Measurements from ENCODE around the gene THAP4.

THAP4 gene

GRCh38 chr2:241636182-241637017 lies 558 bp downstream of the THAP4 start:
- no peak for DNase-seq

GRCh38 chr2:241635756-241636155 lies 1.2 kb downstream of the THAP4 start:
- DNase-seq: no peak

- DNase-seq: no peak
Observed at GRCh38 chr2:241633561-241633960, 3.4 kb downstream of the THAP4 start.

GRCh38 chr2:241632478-241633325 lies 4.3 kb downstream of the THAP4 start:
- no peak for DNase-seq

- no peak for DNase-seq
Observed at GRCh38 chr2:241629762-241630435, 7.1 kb downstream of the THAP4 start.

GRCh38 chr2:241627675-241628074 lies 9.3 kb downstream of the THAP4 start:
- DNase-seq: no peak

- no peak for DNase-seq
Observed at GRCh38 chr2:241620419-241620769, 16.6 kb downstream of the THAP4 start.

GRCh38 chr2:241619597-241620418 lies 17.1 kb downstream of the THAP4 start:
- DNase-seq: no peak

GRCh38 chr2:241618829-241619228 lies 18.1 kb downstream of the THAP4 start:
- no peak for DNase-seq

GRCh38 chr2:241618296-241618805 lies 18.6 kb downstream of the THAP4 start:
- no peak for DNase-seq

- no peak for DNase-seq
Observed at GRCh38 chr2:241617431-241618154, 19.4 kb downstream of the THAP4 start.

GRCh38 chr2:241616168-241617125 lies 20.5 kb downstream of the THAP4 start:
- DNase-seq: no peak

- no peak for DNase-seq
Observed at GRCh38 chr2:241615522-241616052, 21.4 kb downstream of the THAP4 start.

- DNase-seq: no peak
Observed at GRCh38 chr2:241615041-241615440, 21.9 kb downstream of the THAP4 start.

- DNase-seq: no peak
Observed at GRCh38 chr2:241613017-241613780, 23.8 kb downstream of the THAP4 start.

GRCh38 chr2:241612156-241613016 lies 24.6 kb downstream of the THAP4 start:
- DNase-seq: no peak

GRCh38 chr2:241611062-241611461 lies 25.9 kb downstream of the THAP4 start:
- DNase-seq: no peak

All from NCI-H446 treated with DMSO at 0.1 percent for 48 hours (cell line).